ENCODE results near the gene POLG.

Gene POLG

DNA sequence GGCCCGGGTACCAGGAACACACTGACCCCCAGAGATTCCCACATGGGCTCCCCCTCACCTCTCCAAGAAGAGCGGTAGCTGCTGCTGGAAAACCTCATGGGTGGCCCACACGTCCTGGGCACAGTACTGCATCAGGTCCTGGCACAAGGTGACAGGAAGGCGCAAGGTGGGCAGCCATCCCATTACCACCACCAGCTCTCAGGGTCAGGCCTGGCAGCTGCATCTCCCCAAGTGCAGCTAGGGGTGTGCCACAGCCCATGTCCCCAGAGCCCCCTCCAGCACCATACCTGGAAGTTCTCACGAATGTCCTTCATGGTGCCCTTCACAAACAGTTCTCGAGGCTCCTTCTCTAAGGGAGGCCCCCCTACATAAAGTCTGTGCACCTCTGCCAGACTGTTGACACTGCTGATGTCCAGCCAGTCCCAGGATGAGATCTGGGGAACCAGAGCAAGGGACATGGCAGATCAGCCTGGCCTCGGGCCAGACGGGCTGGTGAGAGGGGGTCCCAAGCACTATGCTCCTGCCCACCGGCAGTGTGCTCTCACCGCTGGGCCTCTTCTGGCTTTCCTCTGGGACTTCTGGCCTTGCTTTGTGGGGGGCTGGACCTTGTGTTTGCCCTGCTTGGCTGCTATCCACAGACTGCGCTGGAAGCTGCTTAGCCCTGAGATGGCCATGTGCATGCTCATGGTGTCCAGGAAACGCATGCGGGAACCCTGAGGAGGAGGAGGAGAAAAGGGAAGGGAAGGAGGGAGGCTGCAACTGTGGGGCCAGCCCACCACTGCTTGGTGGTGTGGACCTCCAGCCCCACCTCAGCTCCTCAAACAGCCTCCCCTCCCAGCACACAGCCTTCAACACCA lies 6.0 kb downstream of the POLG start:
- FAIRE-seq (no peak), DNase-seq (ENCODE audit: insufficient read length, low spot score) (no peak)

DNA sequence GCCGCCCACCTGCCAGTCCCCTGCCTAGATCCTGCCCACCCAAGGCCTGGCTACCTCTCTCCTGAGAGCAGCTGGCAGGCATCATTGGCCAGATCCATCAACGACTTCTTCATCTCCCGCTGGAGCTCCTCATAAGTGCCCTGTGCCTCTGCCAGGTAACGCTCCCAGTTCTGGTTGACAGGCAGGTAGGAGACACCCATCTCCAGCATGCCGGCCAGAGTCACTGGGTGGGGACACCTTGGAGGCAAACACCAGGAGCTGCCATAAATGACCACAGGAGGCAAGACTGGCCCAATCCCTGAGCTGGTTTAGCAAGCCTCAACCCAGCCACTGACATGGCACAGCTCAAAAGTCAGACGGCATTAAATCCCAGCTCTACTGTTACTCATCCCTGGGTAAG lies 7.5 kb downstream of the POLG start:
- no peak for DNase-seq (ENCODE audit: insufficient read length, low spot score)
- FAIRE-seq: no peak

DNA sequence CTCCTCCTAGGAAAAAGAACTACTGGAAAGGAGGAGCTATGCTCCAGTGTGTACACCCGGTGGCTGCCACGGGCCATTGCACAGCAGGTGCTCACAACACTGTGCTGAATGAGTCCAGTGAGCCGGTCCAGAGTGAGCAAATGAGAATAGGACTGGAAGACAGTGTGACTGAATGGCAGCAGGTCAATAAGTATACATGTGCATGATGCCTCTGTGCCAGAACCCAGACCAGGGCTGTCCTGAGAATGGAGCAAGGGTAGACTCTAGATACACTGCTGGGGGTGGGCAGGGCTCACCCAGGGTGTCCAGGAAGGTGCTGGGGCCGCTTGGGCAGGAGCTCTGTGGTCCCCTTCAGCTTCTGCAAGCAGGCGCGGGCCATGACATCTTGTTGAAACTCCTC lies 8.3 kb downstream of the POLG start:
- FAIRE-seq (no peak), DNase-seq (ENCODE audit: insufficient read length, low spot score) (no peak)

DNA sequence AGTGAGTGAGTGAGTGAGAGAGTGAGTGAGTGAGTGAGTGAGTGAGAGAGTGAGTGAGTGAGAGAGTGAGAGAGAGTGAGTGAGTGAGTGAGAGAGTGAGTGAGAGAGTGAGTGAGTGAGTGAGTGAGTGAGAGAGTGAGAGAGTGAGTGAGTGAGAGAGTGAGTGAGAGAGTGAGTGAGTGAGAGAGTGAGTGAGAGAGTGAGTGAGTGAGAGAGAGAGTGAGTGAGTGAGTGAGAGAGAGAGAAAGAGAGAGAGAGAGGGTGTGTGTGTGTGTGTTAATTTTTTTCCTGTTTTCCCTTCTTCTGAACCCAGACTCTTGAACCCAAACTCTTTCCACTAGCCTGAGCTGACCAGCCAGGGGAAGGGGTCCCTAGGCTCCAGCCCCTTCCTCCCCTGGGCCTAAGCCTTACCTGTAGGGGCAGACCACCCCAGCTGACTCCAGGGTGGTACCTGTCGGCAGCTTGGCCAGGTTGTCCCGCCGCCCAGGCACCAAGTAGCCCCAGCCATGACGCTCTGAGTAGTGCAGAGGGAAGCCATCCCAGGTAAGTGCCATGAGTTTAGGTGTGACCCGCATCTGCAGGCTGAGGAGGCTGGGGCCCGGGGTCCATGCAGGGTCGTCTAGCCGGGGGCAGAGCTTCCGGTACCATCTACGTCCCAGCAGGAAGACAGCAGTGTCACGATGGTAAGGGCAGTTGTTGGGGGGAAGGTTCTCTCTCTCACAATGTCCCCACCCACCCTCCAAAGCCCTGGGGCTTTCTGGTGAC lies 9.4 kb downstream of the POLG start:
- DNase-seq (ENCODE audit: insufficient read length, low spot score): no peak
- no peak for FAIRE-seq

DNA sequence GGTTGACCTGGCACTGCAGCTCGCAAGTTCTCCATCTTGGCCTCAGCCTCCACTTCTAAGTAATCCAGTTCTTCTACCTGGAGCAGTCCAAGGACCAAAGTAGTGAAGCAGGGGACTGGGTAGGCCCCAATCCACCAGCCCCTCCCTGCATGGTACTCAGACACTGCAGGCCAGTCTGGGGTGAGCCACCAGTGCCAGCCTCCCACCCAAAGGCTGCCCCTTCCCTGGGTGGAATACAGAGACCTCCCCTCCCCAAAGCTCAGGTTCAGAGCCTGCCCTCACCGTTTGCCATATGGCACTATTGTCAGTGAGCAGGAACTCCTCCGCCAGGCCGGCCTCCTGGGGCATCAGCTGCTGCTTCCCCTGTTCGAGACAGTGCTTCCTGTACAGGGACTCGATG lies 10.8 kb downstream of the POLG start:
- no peak for FAIRE-seq
- no peak for DNase-seq (ENCODE audit: insufficient read length, low spot score)

DNA sequence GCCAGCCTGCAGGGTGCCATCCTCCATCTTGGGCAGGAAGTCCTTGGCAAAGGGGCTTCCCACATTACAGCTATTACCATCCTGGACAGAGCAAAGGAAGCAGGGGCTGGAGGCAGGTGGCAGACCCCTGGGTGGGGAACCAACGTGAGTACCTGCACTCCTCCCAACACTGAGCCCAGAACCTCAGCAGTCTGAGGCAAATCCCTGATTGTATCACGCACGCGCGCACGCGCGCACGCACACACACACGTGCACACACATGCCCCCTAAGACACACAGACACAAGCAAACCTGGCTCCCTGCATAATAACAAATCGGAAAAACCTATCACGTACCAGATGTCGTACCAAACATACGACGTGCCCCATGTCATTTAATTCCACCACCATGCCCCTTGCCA lies 11.8 kb downstream of the POLG start:
- FAIRE-seq (no peak), DNase-seq (ENCODE audit: insufficient read length, low spot score) (no peak)

DNA sequence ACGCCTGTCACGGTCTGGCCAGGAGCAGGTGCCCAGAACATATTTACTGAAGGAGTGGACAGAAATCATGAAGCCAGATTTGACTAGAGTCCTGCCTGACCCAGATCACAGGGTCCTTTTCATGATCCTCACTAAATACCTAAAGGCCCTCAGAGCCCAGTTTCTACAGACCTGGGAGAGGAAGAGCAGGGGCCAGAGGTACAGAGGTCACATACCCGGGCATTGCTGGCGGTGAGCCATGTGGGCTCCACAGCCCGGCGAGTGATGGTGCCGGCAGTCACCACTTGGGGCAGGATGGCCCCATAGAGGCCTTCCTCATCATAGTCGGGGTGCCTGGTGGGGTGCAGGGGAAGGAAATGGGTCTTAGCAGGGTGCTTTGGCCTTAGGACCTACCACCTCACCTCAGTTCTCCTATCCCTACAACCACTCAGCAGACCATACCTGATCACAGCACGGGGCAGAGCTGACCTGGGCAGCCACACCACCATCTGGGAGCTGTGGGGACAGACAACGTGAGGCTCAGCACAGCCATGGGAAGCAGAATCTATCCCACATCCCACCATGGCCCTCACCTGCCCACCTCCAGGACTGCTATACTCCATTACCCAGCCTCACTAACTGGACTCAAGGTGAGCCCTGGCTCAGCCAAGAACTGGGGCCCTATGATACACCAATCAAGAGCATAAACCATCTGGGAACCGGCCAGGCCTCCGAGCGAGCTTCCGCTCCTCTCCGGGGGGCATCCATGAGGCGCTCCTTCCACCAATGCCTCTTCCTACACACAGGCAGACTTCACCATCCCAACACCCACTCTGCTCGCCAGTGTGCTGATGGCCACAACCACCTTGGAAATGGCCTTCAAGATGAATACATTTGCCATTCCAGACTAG lies 12.9 kb downstream of the POLG start:
- DNase-seq (ENCODE audit: insufficient read length, low spot score) (no peak), FAIRE-seq (no peak)

DNA sequence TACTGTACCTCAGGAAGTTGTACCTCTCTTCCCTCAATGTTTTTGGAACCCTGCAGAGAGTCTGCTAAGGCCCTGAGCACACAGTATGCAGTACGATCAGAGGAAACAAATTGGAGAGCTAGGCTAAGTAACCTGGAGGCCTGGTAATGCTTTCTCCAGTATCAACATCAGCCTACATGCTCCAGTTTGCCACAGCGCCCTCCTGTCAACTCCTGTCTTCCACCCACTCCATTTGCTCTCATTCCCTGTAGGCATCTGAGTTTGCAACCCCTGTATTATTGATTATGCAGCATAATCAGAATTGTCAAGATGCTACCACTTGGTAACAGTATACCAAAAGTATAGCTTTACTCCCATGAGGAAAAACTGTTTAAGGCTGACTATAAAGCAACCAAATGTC lies 14.4 kb downstream of the POLG start:
- no peak for DNase-seq (ENCODE audit: insufficient read length, low spot score)
- FAIRE-seq: no peak

DNA sequence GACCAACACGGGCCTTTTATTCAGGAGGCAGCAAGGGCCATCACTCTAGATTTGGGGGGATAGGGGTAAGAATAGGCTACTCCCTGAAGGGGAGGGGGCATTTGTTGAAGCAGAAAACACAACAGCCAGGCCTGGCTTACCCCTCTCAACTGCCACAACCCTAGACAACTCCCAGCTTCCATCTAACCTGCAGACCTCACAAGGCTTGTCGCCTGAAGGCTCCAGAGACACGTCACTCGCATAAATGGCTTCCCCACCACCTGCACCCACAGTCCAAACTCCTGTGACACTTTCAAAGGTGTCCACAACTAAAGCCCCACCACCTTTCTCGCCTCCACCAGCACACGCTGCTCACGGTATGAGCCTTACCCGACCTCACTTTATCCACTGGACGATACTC lies 14.9 kb downstream of the POLG start:
- no peak for FAIRE-seq

DNA sequence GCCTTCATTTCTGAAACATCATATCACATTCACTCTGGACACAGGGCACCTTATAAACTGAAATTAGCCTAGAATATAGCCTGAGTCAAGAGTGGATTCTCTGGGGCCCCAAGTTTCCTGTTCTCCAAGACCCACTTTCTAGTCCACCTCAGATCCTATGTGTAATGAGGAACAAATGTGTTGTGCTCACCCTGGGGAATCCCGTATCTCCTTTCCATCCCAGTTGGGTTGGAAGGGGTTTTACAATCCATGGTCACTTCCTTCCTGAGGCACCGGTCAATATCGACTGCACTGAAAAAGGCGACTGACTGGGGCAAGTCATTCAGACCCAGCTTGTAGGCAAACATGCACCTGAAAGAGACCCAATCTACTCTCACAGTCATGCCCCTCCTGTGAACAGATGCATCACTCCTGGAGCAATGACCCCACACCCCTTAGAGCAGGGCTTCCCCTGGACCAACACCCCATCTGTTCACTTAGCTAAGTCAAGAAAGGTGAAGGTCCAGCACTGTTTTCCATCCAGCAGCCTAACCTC lies 17.4 kb downstream of the POLG start:
- no peak for FAIRE-seq
- no peak for DNase-seq (ENCODE audit: insufficient read length, low spot score)

More for the DNA sequence above, 14.9 kb downstream of the POLG start:
- no peak for DNase-seq (ENCODE audit: insufficient read length, low spot score)

DNA sequence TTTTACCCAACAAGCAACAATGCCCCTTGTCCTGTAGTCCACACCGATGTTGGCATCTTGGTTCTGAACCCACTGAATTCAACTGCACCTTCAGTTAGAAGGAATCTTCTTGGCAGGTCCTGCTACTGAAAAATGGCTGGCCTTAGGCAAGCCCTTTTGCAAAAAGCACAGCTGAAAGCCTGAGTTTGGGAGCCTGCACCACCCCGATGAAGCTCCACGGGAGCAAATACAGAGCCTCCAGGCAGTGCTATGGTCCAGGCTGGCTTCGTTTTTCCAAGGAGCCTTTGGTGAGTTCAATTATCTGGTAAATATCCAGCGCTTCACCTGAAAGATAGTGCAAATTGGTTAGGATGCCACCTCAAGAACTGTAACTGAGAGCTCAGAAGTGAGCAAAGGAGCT lies 18.1 kb downstream of the POLG start:
- DNase-seq (ENCODE audit: insufficient read length, low spot score) (no peak), FAIRE-seq (no peak)

DNA sequence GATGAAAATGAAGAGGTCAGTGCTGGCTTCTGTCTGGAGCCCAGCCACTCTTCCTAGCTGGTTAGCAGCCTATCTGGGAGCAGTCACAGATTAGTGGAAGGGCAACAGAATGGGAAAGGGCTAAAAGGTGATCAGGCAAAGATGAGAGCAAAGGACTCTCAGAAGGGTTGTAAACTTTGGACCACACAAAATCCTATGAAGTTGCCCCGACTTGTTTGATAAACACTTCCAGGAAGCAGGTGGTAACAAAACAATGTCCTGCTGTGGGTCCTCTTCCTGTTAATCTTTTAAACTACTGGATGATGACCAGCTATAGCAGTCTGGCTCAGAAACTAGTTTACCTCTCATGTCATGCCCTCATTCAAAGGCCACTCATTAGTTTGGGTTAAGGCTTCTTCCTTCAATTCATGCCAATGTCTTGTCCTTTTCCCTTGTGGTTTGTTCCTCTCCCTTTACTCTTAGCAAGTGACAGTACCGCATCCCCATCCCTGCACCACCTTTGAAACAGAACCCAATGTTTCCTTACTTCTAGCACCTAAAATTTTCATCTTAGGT lies 19.2 kb downstream of the POLG start:
- FAIRE-seq: no peak
- no peak for DNase-seq (ENCODE audit: insufficient read length, low spot score)

DNA sequence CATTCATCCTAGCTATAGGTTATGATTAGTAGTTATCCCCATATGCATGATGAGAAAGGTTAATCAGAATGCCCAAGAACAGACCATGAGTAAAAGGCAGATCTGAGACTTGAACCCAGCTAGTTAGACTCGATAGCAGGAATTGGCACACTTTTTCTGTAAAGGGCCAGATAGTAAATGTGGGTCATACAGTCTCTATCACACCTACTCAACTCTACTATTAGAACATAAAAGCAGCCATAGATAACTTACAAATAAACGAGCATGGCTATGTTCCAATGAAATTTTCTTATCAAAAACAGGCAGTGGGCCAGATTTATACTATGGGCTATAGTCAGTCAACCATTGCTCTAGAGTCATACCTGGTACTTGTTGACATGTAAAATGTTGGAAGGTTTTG lies 24.6 kb downstream of the POLG start:
- FAIRE-seq (no peak), DNase-seq (ENCODE audit: insufficient read length, low spot score) (no peak)

DNA sequence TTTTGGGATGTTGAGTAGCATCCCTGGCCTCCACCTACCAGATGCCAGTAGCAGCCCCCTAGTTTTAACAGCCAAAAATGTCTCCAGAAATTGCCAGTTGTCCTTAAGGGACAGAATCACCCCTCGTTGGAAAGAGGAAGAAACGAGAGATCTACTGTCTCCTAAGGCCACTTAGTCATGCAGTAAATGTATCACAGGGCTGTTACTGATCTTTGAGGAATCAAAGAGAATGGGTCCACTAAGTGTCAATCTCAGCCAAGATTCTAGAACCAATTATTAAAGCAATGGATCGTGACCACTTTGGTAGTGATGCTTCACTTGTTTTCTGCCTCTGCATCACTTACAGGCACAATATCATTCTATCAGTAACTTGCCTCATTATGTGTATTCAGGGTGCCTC lies 26.4 kb downstream of the POLG start:
- DNase-seq (ENCODE audit: insufficient read length, low spot score) (no peak), FAIRE-seq (no peak)

DNA sequence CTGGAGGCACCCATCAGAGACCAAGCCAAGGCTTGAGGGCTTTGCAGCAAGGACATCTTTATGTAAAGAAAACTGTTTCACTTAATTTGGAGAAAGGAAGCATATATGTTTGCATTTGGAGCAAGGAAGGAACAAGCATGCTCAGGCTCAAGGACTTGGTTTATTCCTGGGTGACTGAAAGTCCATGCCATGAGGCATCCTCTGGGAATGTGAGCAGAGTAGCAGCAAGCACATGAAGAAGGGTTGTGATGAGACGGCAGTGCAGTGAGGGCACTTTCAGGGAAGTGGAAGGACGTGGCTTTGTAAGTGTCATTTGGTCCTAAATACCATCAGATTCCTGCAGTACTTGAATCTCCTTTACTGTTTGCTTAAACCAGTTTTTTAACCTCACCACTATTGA lies 26.8 kb downstream of the POLG start:
- no peak for FAIRE-seq
- no peak for DNase-seq (ENCODE audit: insufficient read length, low spot score)

DNA sequence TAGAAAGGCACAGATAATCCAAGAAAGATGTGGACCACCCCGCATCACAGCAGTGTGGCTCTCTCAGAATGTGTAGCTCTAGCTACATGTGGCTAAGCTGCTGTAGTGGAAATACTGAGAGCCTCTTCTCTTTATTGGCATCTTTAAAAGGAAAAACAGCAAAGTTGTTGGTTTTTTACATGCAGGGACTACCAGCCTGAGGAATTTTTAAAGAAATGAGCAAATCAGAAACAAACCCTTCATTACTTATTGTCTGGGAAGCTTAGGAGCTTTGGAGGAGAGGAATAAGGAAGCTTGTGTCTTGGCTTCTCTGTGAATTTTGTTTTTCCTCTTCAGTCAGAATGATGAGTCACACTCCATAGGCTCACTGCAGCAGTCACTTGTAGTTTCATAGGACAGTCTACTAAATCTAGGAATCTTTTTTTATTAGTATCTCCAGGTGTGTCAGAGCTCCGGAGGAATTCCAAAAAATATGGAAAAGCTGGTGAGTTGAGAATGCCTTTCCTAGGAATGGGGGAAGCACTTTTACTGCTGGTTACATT lies 27.5 kb downstream of the POLG start:
- FAIRE-seq (no peak), DNase-seq (ENCODE audit: insufficient read length, low spot score) (no peak)

DNA sequence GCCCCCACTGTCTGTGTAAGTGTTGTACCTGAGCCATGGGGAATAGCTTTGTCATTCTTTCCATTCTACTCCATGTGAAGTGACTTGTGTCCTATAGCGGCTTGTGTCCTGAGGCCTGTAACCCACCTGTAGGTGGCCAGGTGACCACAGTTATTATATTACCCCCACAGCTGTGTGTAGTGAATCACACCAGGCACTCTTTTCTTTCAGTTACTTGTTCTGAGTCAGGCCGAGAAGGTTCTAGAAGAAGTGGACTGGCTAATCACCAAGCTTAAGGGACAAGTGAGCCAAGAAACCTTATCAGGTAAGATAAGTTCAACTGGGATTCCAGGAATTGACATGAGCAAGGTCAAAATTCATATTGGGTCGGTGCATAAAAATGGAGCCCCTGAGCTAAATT lies 29.2 kb downstream of the POLG start:
- DNase-seq (ENCODE audit: insufficient read length, low spot score): no peak
- no peak for FAIRE-seq

DNA sequence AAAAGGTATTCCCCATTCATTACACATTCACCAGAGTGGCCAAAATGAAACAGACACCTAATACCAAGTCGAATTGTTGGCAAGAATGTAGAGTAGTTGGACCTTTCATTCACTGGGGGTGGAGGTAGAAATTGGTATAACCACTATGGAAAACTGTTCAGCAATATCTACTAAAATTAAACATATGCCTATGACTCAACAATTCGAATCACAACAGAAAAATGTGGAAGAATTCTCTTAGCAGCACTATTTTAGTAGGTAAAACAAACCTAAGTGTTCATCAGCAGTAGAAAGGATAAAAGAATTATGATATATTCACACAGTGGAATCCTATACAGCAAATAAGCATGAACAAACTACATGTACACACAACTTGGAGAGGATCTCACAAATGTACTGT lies 30.6 kb downstream of the POLG start:
- no peak for FAIRE-seq

DNA sequence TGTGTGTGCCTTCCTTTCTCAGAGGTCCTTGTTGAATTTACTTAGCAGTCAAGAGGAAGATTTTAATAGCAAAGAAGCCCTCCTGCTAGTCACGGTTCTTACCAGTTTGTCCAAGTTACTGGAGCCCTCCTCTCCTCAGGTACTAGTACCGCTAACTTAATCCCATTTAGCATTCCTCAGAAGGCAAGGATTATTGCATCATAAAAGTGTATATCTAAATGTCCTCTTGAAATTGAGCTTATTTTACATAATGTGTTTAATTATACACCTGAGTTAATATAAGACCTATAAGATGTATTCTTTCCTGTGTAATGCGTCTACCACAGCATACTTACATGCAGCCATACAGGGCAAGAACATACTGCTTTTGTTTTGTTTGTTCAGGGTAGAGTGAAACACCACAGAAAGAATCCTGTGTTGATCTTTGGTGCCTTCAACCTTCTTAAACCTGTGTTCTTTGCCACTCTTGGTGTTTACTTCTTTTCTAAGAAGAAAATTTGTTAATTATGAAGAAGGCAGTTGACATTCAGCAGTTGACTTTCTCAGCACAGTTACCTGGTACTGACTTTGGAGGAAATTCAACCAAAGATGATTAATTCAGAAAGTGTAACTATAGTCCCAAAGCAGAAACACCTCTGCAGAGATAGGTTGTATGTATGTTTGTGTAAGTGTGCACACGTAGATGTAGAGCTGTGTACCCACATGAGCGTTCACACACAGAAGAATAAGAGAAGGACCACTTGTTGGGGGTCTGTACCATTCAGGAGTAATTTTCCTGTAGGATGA lies 33.1 kb downstream of the POLG start:
- DNase-seq (ENCODE audit: insufficient read length, low spot score) (no peak), FAIRE-seq (no peak)

More for the DNA sequence above, 30.6 kb downstream of the POLG start:
- DNase-seq (ENCODE audit: insufficient read length, low spot score): no peak

DNA sequence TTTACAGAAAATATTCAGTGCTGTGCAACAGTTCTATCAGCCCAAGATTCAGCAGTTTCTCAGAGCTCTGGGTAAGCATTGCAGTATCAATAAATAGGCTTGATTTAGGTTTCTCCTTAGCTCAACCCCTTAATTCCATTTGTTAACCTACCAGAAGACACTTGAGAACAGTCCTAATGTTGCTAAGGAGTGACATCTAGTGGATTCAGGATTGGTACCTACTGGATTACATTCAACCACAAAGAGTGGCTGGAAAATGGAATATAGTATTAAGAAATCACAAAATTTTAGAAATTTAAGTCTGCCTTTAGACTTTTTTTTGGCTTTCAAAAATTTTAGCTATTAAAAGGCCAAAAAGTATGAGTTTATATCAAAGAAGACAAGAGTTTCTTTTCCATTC lies 34.7 kb downstream of the POLG start:
- no peak for DNase-seq (ENCODE audit: insufficient read length, low spot score)
- FAIRE-seq: no peak
